AG04449 (cell line): Measurements from ENCODE around the gene ROM1.

Source experiments
- CTCF ChIA-PET: fragments of 350-600 bp; formaldehyde crosslinking; extraction: SDS; loops from one replicate; lab custom pipeline; 2021; ENCODE audit warnings: antibody characterized with exemption; lab: Yijun Ruan, JAX
- POLR2A ChIA-PET: fragments of 400-600, 350-600 bp; formaldehyde crosslinking; extraction: SDS; loops from one replicate; lab custom pipeline; 2020; ENCODE audit warnings: antibody characterized with exemption, inconsistent platforms; lab: Yijun Ruan, JAX
- DNase-seq: peaks from one replicate; pipeline ENCODE4 v3.0.0-alpha.2; 2010; ENCODE audit warnings: low read depth, low spot score
- H3K4me3 ChIP-seq: 2 replicates; pipeline ENCODE4 v1.5.1; 2011; ENCODE audit warnings: low read depth, mild to moderate bottlenecking, control low read depth, low read length
- CTCF ChIP-seq: IDR thresholded peaks from one replicate; pipeline ENCODE4 v1.5.1; 2011; ENCODE audit warnings: mild to moderate bottlenecking, moderate library complexity, low read length, control low read depth, inconsistent platforms; ENCODE audit not compliant: insufficient read depth; ENCODE audit errors: missing control alignments

The ROM1 gene

GRCh38 chr11:62645671-62645945 lies 32.6 kb downstream of the ROM1 start:
- peak overlapping the region; percentile 91 for H3K4me3 ChIP-seq
- no peak for TF ChIP-seq CTCF
- CTCF ChIA-PET: interaction anchor here (1.0 to 2.7 kb wide), 7 partner anchors 11 to 251 kb away, joined by 3 to 11 read pairs (median 4); partner anchors contain the start of genes C11orf98 and CSKMT

GRCh38 chr11:62645946-62646824 lies 33.1 kb downstream of the ROM1 start, which contains the start of gene GANAB:
Gene GANAB, minus strand, starts transcription at chr11:62646613. Its CDS starts 14 bp downstream, at chr11:62646599.
- ChIA-PET CTCF (interaction anchor here (1.0 to 2.7 kb wide), 6 partner anchors 11 to 251 kb away, joined by 3 to 11 read pairs (median 4); partner anchors contain the start of genes C11orf98 and CSKMT), POLR2A (interaction anchor here (0.6 to 3.5 kb wide), 10 partner anchors 14 to 210 kb away, joined by 3 to 46 read pairs (median 4); partner anchors contain the start of genes B3GAT3, C11orf98, CSKMT and LRRN4CL)
- peak; percentile 87 for DNase-seq
- peak within 1 kb of the TSS; percentile 91 for H3K4me3 ChIP-seq
- TF ChIP-seq CTCF: no peak

More at GRCh38 chr11:62645671-62645945, 32.6 kb downstream of the ROM1 start:
- POLR2A ChIA-PET: interaction anchor here (0.6 to 3.5 kb wide), 6 partner anchors 13 to 195 kb away, joined by 3 to 46 read pairs (median 4); partner anchors contain the start of genes C11orf98, CSKMT, LRRN4CL and TUT1
- no peak for DNase-seq

GRCh38 chr11:62646825-62647608 lies 34.0 kb downstream of the ROM1 start:
- H3K4me3 ChIP-seq: 0 out of 2 replicates have a peak overlapping the region, but pooled peaks have one; percentile 2
- DNase-seq: no peak
- TF ChIP-seq CTCF: no peak
- POLR2A ChIA-PET: interaction anchor here (0.6 to 3.5 kb wide), 7 partner anchors 13 to 209 kb away, joined by 3 to 46 read pairs (median 5); partner anchors contain the start of genes B3GAT3, C11orf98, CSKMT and TUT1
- CTCF ChIA-PET: interaction anchor here (1.2 to 2.7 kb wide), 2 partner anchors 12 to 21 kb away, joined by 3 to 11 read pairs; no protein-coding TSS in a partner anchor

- ChIA-PET POLR2A (interaction anchor here (2.3 kb wide), 1 partner anchor 18 kb away, joined by 25 read pairs; the partner anchor contains the start of genes C11orf98 and CSKMT), CTCF (interaction anchor here (1.0 to 1.2 kb wide), 2 partner anchors 20 to 34 kb away, joined by 3 read pairs; partner anchors contain the start of gene ROM1)
- H3K4me3 ChIP-seq: no peak overlapping the region
- DNase-seq: no peak
- no peak for TF ChIP-seq CTCF
Measured at GRCh38 chr11:62647609-62648005, 34.5 kb downstream of the ROM1 start.

- DNase-seq: no peak
- TF ChIP-seq CTCF: no peak
- H3K4me3 ChIP-seq: no peak overlapping the region
- CTCF ChIA-PET: interaction anchor here (1.0 to 1.4 kb wide), 2 partner anchors 31 to 35 kb away, joined by 3 to 4 read pairs; partner anchors contain the start of gene ROM1
- POLR2A ChIA-PET: interaction anchor here (2.3 kb wide), 1 partner anchor 17 kb away, joined by 25 read pairs; the partner anchor contains the start of genes C11orf98 and CSKMT
Measured at GRCh38 chr11:62648185-62648966, 35.3 kb downstream of the ROM1 start.
